ENCODE measurements around the gene AACS. TPM values are rescaled to one million over a fixed set of nuclear protein-coding genes. Genes with fewer than 3 reads are reported as not detected.

Gene AACS
- total and polyA plus RNA-seq, 2 donors (not counting 1 experiment from before 2014, with no cell fraction given): 6.1 to 20.8 TPM

DNA sequence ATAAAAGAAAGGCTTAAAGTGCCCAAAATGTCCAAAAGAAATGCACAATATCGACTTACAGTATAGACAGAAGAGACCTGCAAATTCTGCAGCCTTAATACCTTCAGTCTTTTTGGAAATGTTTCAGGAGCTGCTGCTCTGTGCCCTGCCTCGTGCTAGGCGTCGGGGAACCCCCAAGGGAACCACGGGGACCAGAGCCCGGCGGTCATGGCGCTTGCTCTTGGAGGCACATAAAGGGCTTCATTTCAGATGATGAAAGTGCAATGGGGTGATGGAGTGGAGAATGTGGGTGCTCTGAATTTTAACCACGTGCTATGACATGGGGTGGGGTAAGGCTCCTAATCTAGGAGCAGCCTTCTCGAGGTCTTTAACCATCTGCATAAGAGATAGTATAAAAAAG is 14.8 kb upstream of the AACS start:
- Histone ChIP-seq H3K4me1 (ENCODE audit: control insufficient read depth in 2 of 2, insufficient read depth in 2 of 2, low read length in 2 of 2) (peaks cover 0 to 8% of the 10 kb centered on the region in 2 donors), H4K20me1 (ENCODE audit: control insufficient read depth, insufficient read depth, low read length, poor library complexity, severe bottlenecking) (no peaks in the 10 kb centered on the region), H3K36me3 (replicated peaks in 1 of 2; ENCODE audit: control extremely low read depth in 1 of 2, control insufficient read depth in 1 of 2, extremely low read depth in 1 of 2, insufficient read depth in 2 of 2, low read length in 1 of 2) (no peaks in the 10 kb centered on the region), H3K27ac (ENCODE audit: low read length in 2 of 2) (no peak overlapping the region), H2AFZ (ENCODE audit: insufficient read depth, low read depth, low read length, poor library complexity, severe bottlenecking) (peak overlapping the region; percentile 77), H3K9me3 (ENCODE audit: control extremely low read depth in 1 of 3, control insufficient read depth in 2 of 3, insufficient read depth in 1 of 3, low read length in 2 of 3) (peaks cover 0 to 6% (median 0%) of the 10 kb centered on the region in 3 donors), H3K79me2 (ENCODE audit: control insufficient read depth, insufficient read depth, low read length) (no peaks in the 10 kb centered on the region), H3K27me3 (replicated peaks in 1 of 4; ENCODE audit: control extremely low read depth in 1 of 4, control insufficient read depth in 3 of 4, insufficient read depth in 4 of 4, low read length in 3 of 4) (no peaks in the 10 kb centered on the region), H3K4me2 (replicated peaks; ENCODE audit: low read depth, low read length, poor library complexity, severe bottlenecking) (no peak overlapping the region), H3K9ac (ENCODE audit: low read length) (no peak overlapping the region), H3K4me3 (ENCODE audit: control extremely low read depth in 1 of 5, extremely low read depth in 1 of 5, insufficient read depth in 1 of 5, low read depth in 2 of 5, low read length in 4 of 5) (no peak overlapping the region)
- Mint-ChIP-seq H3K4me3 (peak overlapping the region; percentile 51), H3K27ac (no peak overlapping the region), H3K27me3 (peaks cover 3% of the 10 kb centered on the region), H3K4me1 (peaks cover 7% of the 10 kb centered on the region), H3K9me3 (ENCODE audit: insufficient read depth) (no peaks in the 10 kb centered on the region)
- ChIA-PET POLR2A (no interaction called here), CTCF (interaction anchor here (0.6 kb wide), 1 partner anchor 22 kb away, joined by 3 read pairs; no protein-coding TSS in a partner anchor)
- 74% methylated on average over 8 of the region's 10 CpGs for WGBS (ENCODE audit: insufficient coverage)
- intact Hi-C loops (cut with micrococcal nuclease): no loop called here
- peak; percentile 25 for DNase-seq
- ATAC-seq (ENCODE audit: low read depth): no peak
- TF ChIP-seq CTCF (IDR thresholded peaks at IDR 0.05): no peak
- TF ChIP-seq EZH2 (IDR thresholded peaks at IDR 0.05; ENCODE audit: borderline replicate concordance, insufficient read depth, low read depth, low read length, poor library complexity, severe bottlenecking): no peak

- ATAC-seq (ENCODE audit: low read depth) (no peak), DNase-seq (no peak)
Observed at GRCh38 chr12:125050868-125051267, 14.4 kb upstream of the AACS start.

More at GRCh38 chr12:125050868-125051267, 14.4 kb upstream of the AACS start:
- Mint-ChIP-seq H3K4me1 (peaks cover 7% of the 10 kb centered on the region), H3K9me3 (ENCODE audit: insufficient read depth) (no peaks in the 10 kb centered on the region), H3K27ac (no peak overlapping the region), H3K27me3 (peaks cover 3% of the 10 kb centered on the region), H3K4me3 (peak overlapping the region; percentile 51)
- H3K4me2 ChIP-seq (replicated peaks; ENCODE audit: low read depth, low read length, poor library complexity, severe bottlenecking): no peak overlapping the region
- H3K9me3 ChIP-seq (ENCODE audit: control extremely low read depth in 1 of 3, control insufficient read depth in 2 of 3, insufficient read depth in 1 of 3, low read length in 2 of 3): peaks cover 0 to 6% (median 0%) of the 10 kb centered on the region in 3 donors
- TF ChIP-seq EZH2 (IDR thresholded peaks at IDR 0.05; ENCODE audit: borderline replicate concordance, insufficient read depth, low read depth, low read length, poor library complexity, severe bottlenecking): no peak
- no peak for TF ChIP-seq CTCF (IDR thresholded peaks at IDR 0.05)
- ChIA-PET POLR2A (no interaction called here), CTCF (interaction anchor here (0.6 kb wide), 1 partner anchor 22 kb away, joined by 3 read pairs; no protein-coding TSS in a partner anchor)
- no peaks in the 10 kb centered on the region for H3K36me3 ChIP-seq (replicated peaks in 1 of 2; ENCODE audit: control extremely low read depth in 1 of 2, control insufficient read depth in 1 of 2, extremely low read depth in 1 of 2, insufficient read depth in 2 of 2, low read length in 1 of 2)
- H4K20me1 ChIP-seq (ENCODE audit: control insufficient read depth, insufficient read depth, low read length, poor library complexity, severe bottlenecking): no peaks in the 10 kb centered on the region
- WGBS (ENCODE audit: insufficient coverage): no CpG with 5 or more reads among the region's 3 CpGs
- peaks cover 0 to 8% of the 10 kb centered on the region in 2 donors for H3K4me1 ChIP-seq (ENCODE audit: control insufficient read depth in 2 of 2, insufficient read depth in 2 of 2, low read length in 2 of 2)
- no peak overlapping the region for H3K4me3 ChIP-seq (ENCODE audit: control extremely low read depth in 1 of 5, extremely low read depth in 1 of 5, insufficient read depth in 1 of 5, low read depth in 2 of 5, low read length in 4 of 5)
- H2AFZ ChIP-seq (ENCODE audit: insufficient read depth, low read depth, low read length, poor library complexity, severe bottlenecking): peak overlapping the region; percentile 77
- H3K79me2 ChIP-seq (ENCODE audit: control insufficient read depth, insufficient read depth, low read length): no peaks in the 10 kb centered on the region
- H3K27me3 ChIP-seq (replicated peaks in 1 of 4; ENCODE audit: control extremely low read depth in 1 of 4, control insufficient read depth in 3 of 4, insufficient read depth in 4 of 4, low read length in 3 of 4): no peaks in the 10 kb centered on the region
- no peak overlapping the region for H3K27ac ChIP-seq (ENCODE audit: low read length in 2 of 2)
- no peak overlapping the region for H3K9ac ChIP-seq (ENCODE audit: low read length)
- intact Hi-C loops (cut with micrococcal nuclease): no loop called here
